H1 (cell line): ENCODE results near the gene YWHAE. TPM values are rescaled to one million over a fixed set of nuclear protein-coding genes. Genes with fewer than 3 reads are reported as not detected.

Experiments used
- CTCF ChIA-PET: fragments of 300-600 bp; sonication (Branson Sonifier 250); formaldehyde crosslinking; loops from one replicate; lab custom pipeline; 2021; ENCODE audit not compliant: partially characterized antibody; lab: Charles Lee
- POLR2A ChIA-PET: fragments of 300-600 bp; sonication (Branson Sonifier 250); formaldehyde crosslinking; loops from one replicate; lab custom pipeline; 2021; ENCODE audit warnings: inconsistent platforms; ENCODE audit not compliant: partially characterized antibody; lab: Charles Lee
- DNase-seq, 2 experiments: peaks; one replicate each; pipeline versions ENCODE4 v3.0.0 to v3.0.0-alpha.2; 2010 to 2022; ENCODE audit warnings: low spot score in 2 of 2, low read depth in 1 of 2, mixed read lengths in 1 of 2
- FAIRE-seq: peaks from 2 replicates; lab custom pipeline; 2011; peaks lifted over from hg19 to GRCh38; lab: Jason Lieb, UNC
- H2AFZ ChIP-seq: 2 replicates; pipeline ENCODE4 v1.8.1; 2012; ENCODE audit warnings: low read length, inconsistent platforms
- H2AK5ac ChIP-seq: 2 replicates; pipeline ENCODE4 v1.6.1; 2013; ENCODE audit warnings: low read depth, low read length
- H2BK120ac ChIP-seq: replicated peaks from 2 replicates; pipeline ENCODE3; 2013; ENCODE audit warnings: low read depth, low read length, inconsistent platforms
- H2BK12ac ChIP-seq: 2 replicates; pipeline ENCODE4 v1.6.1; 2013; ENCODE audit warnings: low read depth, low read length
- H2BK15ac ChIP-seq: 2 replicates; pipeline ENCODE4 v1.6.1; 2013; ENCODE audit warnings: low read length
- H2BK20ac ChIP-seq: 2 replicates; pipeline ENCODE4 v1.6.1; 2013; ENCODE audit warnings: low read length
- H2BK5ac ChIP-seq: 2 replicates; pipeline ENCODE4 v1.6.1; 2013; ENCODE audit warnings: low read depth, low read length
- H3K14ac ChIP-seq: 2 replicates; pipeline ENCODE4 v1.6.1; 2013; ENCODE audit warnings: inconsistent platforms; ENCODE audit not compliant: insufficient read length
- H3K18ac ChIP-seq: 2 replicates; pipeline ENCODE4 v1.6.1; 2013; ENCODE audit warnings: low read length; ENCODE audit errors: extremely low read depth
- H3K23ac ChIP-seq: 2 replicates; pipeline ENCODE4 v1.6.1; 2013; ENCODE audit warnings: inconsistent platforms; ENCODE audit not compliant: insufficient read length
- H3K23me2 ChIP-seq: 2 replicates; pipeline ENCODE4 v1.6.1; 2013; ENCODE audit warnings: low read depth, low read length
- H3K27ac ChIP-seq: 2 replicates; pipeline ENCODE4 v1.6.1; 2011; ENCODE audit warnings: low read depth, low read length, inconsistent platforms
- H3K27me3 ChIP-seq, 4 experiments: replicated peaks in 1 of 4; 1 replicate in 1 of 4; 2 replicates in 3 of 4; pipeline versions ENCODE4 v1.6.1 to v1.8.1; 2011 to 2013; ENCODE audit warnings: low read length in 3 of 4, mild to moderate bottlenecking in 3 of 4, inconsistent platforms in 2 of 4, mixed read lengths in 2 of 4, moderate library complexity in 1 of 4; ENCODE audit not compliant: control insufficient read depth in 3 of 4, insufficient read depth in 3 of 4; ENCODE audit errors: extremely low read depth in 1 of 4
- H3K36me3 ChIP-seq, 4 experiments: 2 replicates each; pipeline versions ENCODE4 v1.6.1 to v1.8.1; 2011 to 2013; ENCODE audit warnings: mild to moderate bottlenecking in 4 of 4, low read length in 3 of 4, moderate library complexity in 2 of 4, control low read depth in 1 of 4, inconsistent platforms in 1 of 4; ENCODE audit not compliant: insufficient read depth in 4 of 4, control insufficient read depth in 2 of 4
- H3K4ac ChIP-seq: replicated peaks from 2 replicates; pipeline ENCODE3; 2013; ENCODE audit warnings: low read length, low read depth, mixed read lengths, inconsistent platforms; ENCODE audit not compliant: insufficient read length
- H3K4me1 ChIP-seq, 4 experiments: replicated peaks in 1 of 4; 1 replicate in 1 of 4; 2 replicates in 3 of 4; pipeline versions ENCODE4 v1.6.1 to v1.8.1; 2011 to 2013; ENCODE audit warnings: low read length in 3 of 4, inconsistent platforms in 2 of 4, mixed read lengths in 1 of 4; ENCODE audit not compliant: insufficient read depth in 4 of 4, control insufficient read depth in 3 of 4
- H3K4me2 ChIP-seq, 2 experiments: 2 replicates each; pipeline versions ENCODE4 v1.6.1 to v1.8.1; 2011 to 2013; ENCODE audit warnings: low read depth in 2 of 2, low read length in 2 of 2, control low read depth in 1 of 2, inconsistent platforms in 1 of 2, mild to moderate bottlenecking in 1 of 2; ENCODE audit not compliant: insufficient read depth in 1 of 2
- H3K4me3 ChIP-seq, 4 experiments: fragments of 200-600, 300-600 bp in 1 of 4; sonication (generic), shearing (Covaris generic), sonication (Bioruptor Twin) in 1 of 4; 2 replicates each; pipeline versions ENCODE4 v1.5.1 to v1.8.1; 2011 to 2016; ENCODE audit warnings: low read length in 4 of 4, low read depth in 3 of 4, control low read depth in 2 of 4, inconsistent platforms in 2 of 4, mild to moderate bottlenecking in 2 of 4, mixed read lengths in 1 of 4, moderate library complexity in 1 of 4; ENCODE audit not compliant: insufficient read depth in 2 of 4; ENCODE audit errors: extremely low read depth in 1 of 4
- H3K56ac ChIP-seq: replicated peaks from 2 replicates; pipeline ENCODE3; 2013; ENCODE audit warnings: low read depth, mild to moderate bottlenecking, mixed read lengths, low read length, inconsistent platforms; ENCODE audit not compliant: insufficient read length
- H3K79me1 ChIP-seq: 2 replicates; pipeline ENCODE4 v1.6.1; 2013; ENCODE audit warnings: low read depth, low read length, control low read depth
- H3K79me2 ChIP-seq, 2 experiments: 2 replicates each; pipeline versions ENCODE4 v1.6.1 to v1.8.1; 2012 to 2013; ENCODE audit warnings: low read length in 2 of 2, mild to moderate bottlenecking in 2 of 2, inconsistent platforms in 1 of 2; ENCODE audit not compliant: insufficient read depth in 2 of 2, control insufficient read depth in 1 of 2
- H3K9ac ChIP-seq, 4 experiments: replicated peaks in 1 of 4; 1 replicate in 1 of 4; 2 replicates in 3 of 4; pipeline versions ENCODE4 v1.6.1 to v1.8.1; 2011 to 2013; ENCODE audit warnings: low read depth in 3 of 4, low read length in 3 of 4, control low read depth in 2 of 4, mild to moderate bottlenecking in 2 of 4, moderate library complexity in 2 of 4, inconsistent platforms in 1 of 4; ENCODE audit errors: extremely low read depth in 1 of 4
- H3K9me3 ChIP-seq, 2 experiments: 2 replicates each; pipeline versions ENCODE4 v1.6.1 to v1.8.1; 2012 to 2013; ENCODE audit warnings: mild to moderate bottlenecking in 2 of 2, moderate library complexity in 2 of 2, control low read depth in 1 of 2, inconsistent platforms in 1 of 2, low read depth in 1 of 2, low read length in 1 of 2, mixed read lengths in 1 of 2; ENCODE audit not compliant: insufficient read depth in 2 of 2
- H4K20me1 ChIP-seq, 2 experiments: replicated peaks in 1 of 2; 2 replicates each; pipeline versions ENCODE3 to v1.8.1; 2011 to 2013; ENCODE audit warnings: inconsistent platforms in 2 of 2, low read length in 2 of 2, mild to moderate bottlenecking in 1 of 2; ENCODE audit not compliant: insufficient read depth in 2 of 2, control insufficient read depth in 1 of 2
- H4K5ac ChIP-seq: 2 replicates; pipeline ENCODE4 v1.6.1; 2013; ENCODE audit warnings: low read length, low read depth, mixed read lengths, inconsistent platforms; ENCODE audit not compliant: insufficient read length
- H4K8ac ChIP-seq: 2 replicates; pipeline ENCODE4 v1.8.0; 2013; ENCODE audit warnings: mild to moderate bottlenecking, moderate library complexity, low read length, inconsistent platforms; ENCODE audit not compliant: insufficient read depth; ENCODE audit errors: extremely low read depth
- H4K91ac ChIP-seq: replicated peaks from 2 replicates; pipeline ENCODE3; 2013; ENCODE audit warnings: low read length, mixed read lengths, inconsistent platforms; ENCODE audit not compliant: insufficient read length
- CHD2 ChIP-seq: IDR thresholded peaks from 2 replicates; pipeline ENCODE4 v1.6.1; 2012; ENCODE audit warnings: low read length, improper control_type of control experiment
- GABPA ChIP-seq: IDR thresholded peaks from 2 replicates; pipeline ENCODE4 v1.6.1; 2011; ENCODE audit warnings: mild to moderate bottlenecking, low read length, moderate library complexity, borderline replicate concordance; ENCODE audit not compliant: insufficient read depth
- HDAC2 ChIP-seq, 2 experiments: fragments of 300-600 bp in 1 of 2; sonication (generic) in 1 of 2; IDR thresholded peaks; 2 replicates each; pipeline ENCODE4 v1.6.1; 2011 to 2012; ENCODE audit warnings: low read depth in 2 of 2, low read length in 2 of 2, mild to moderate bottlenecking in 2 of 2, moderate library complexity in 2 of 2, borderline replicate concordance in 1 of 2, inconsistent platforms in 1 of 2
- KDM4A ChIP-seq: IDR thresholded peaks from one replicate; pipeline ENCODE4 v1.7.1; 2012; ENCODE audit warnings: low read depth, mild to moderate bottlenecking, moderate library complexity, low read length, inconsistent platforms; ENCODE audit not compliant: severe bottlenecking
- KDM5A ChIP-seq: fragments of 200-600 bp; IDR thresholded peaks from 2 replicates; pipeline ENCODE4 v1.7.1; 2012; ENCODE audit warnings: mild to moderate bottlenecking, low read length, inconsistent platforms, mixed read lengths
- POLR2A ChIP-seq, 2 experiments: IDR thresholded peaks; 1 replicate in 1 of 2; 2 replicates in 1 of 2; pipeline ENCODE4 v1.6.1; 2011; ENCODE audit warnings: low read depth in 2 of 2, low read length in 2 of 2, mild to moderate bottlenecking in 2 of 2; ENCODE audit errors: control extremely low read depth in 1 of 2
- RAD21 ChIP-seq, 2 experiments: IDR thresholded peaks in 1 of 2; conservative IDR thresholded peaks in 1 of 2; 2 replicates each; pipeline ENCODE4 v1.6.1; 2011; ENCODE audit warnings: low read depth in 2 of 2, low read length in 2 of 2, improper control_type of control experiment in 1 of 2, inconsistent platforms in 1 of 2, mild to moderate bottlenecking in 1 of 2, moderate library complexity in 1 of 2
- TAF1 ChIP-seq: IDR thresholded peaks from 2 replicates; pipeline ENCODE4 v1.6.1; 2011; ENCODE audit warnings: mild to moderate bottlenecking, low read depth, low read length
- YY1 ChIP-seq: IDR thresholded peaks from 2 replicates; pipeline ENCODE4 v1.6.1; 2011; ENCODE audit warnings: low read depth, mild to moderate bottlenecking, low read length
- WGBS, 2 experiments: shearing (Covaris generic) in 1 of 2; methylation state at CpG; one replicate each; pipeline versions ENCODE4 v1.1.6 to v1.1.7; 2013 to 2015; ENCODE audit warnings: low lambda C conversion rate in 2 of 2, mixed read lengths in 2 of 2, inconsistent platforms in 1 of 2, low coverage in 1 of 2, missing lambda C conversion rate in 1 of 2; ENCODE audit not compliant: insufficient replicate concordance in 2 of 2, insufficient coverage in 1 of 2, insufficient read length in 1 of 2; ENCODE audit errors: extremely low coverage in 1 of 2, missing lambda C conversion rate in 1 of 2; 5-methylcytosine and 5-hydroxymethylcytosine counted together
- polyA plus RNA-seq, 7 experiments: library from polyadenylated mRNA; depleted of rRNA in 3 of 7; stranded (reverse) in 5 of 7; unstranded in 2 of 7; fragments of >200 nt in 5 of 7; fragments of 200-250 nt in 2 of 7; gene quantifications; 1 replicate in 5 of 7; 2 replicates in 1 of 7; 4 replicates in 1 of 7; pipeline versions ENCODE4 v1.2.1 to v1.2.3, GENCODE V29; 2011 to 2013; ENCODE audit warnings: missing spikeins in 2 of 7, mixed read lengths in 2 of 7
- total RNA-seq: library from RNA; stranded (reverse); fragmentation: NEBNext Ultra II Directional; extraction: Animal tissue kit (Norgen Biotek cat#: 25700); gene quantifications from 2 replicates; pipeline ENCODE4 v1.2.1, GENCODE V29; 2021
- TF ChIP-seq, protein P1 (sequence below): IDR thresholded peaks from 2 replicates; pipeline ENCODE4 v1.6.1; 2011; ENCODE audit warnings: low read length, improper control_type of control experiment

Gene YWHAE
- total and polyA plus RNA-seq, 2 of the 8 experiments (the other 6 are each of a cell fraction or from before 2014, with no cell fraction given) = 559 to 1,186 TPM

DNA sequence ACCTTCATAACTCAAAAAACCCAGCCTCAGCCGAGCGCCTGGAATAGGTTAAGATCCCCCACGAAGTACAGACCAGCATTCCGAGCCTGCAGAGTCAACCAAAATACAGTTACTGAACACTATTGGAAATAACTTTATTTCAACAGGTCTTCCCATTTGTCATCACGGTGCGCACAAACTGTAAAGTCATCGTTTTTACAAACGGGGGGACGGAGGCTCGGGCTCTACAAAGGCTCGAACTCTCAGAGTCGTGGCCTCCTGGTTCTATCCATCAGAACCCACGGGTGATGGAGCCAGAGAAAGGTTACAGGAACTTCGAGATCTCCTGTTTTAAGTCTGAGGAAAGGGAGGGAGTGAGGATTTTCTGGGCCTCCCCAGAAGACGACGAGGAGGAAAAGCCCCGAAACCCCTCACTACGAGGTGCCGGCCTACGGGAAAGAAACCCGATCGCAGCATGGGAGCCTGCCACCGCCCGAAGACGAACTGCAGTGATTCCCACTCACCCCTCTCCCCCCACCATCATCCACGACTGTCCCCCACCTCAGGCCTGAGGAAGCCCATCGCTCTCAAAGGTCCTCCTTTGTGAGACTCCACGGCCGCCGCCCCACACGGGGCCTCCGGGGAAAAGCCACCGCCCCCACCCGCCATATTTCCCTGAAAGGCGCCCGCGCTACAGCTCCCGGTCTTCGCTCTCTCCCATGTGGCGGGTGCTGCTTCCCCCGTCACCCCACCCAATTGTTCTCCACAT, 917 bp downstream of the YWHAE start:
- H3K18ac ChIP-seq = peak overlapping the region; percentile 96
- H4K20me1 ChIP-seq = peaks cover 15 to 17% of the 10 kb centered on the region in 2 experiments
- no peak for FAIRE-seq
- no peaks in the 10 kb centered on the region; the same call in 1 of the 2 replicates for H3K79me1 ChIP-seq
- H3K9me3 ChIP-seq = no peaks in the 10 kb centered on the region
- H2AK5ac ChIP-seq = peak overlapping the region; percentile 91
- peak overlapping the region; percentile 46 for H3K4ac ChIP-seq
- peak overlapping the region; percentile 22 for H2BK120ac ChIP-seq
- WGBS, 2 experiments = 2% methylated on average over 26 of the region's 41 CpGs; no CpG with 5 or more reads in 1 of the 2 experiments
- POLR2A ChIA-PET = interaction anchor here (0.6 to 11.1 kb wide), 23 partner anchors 8 to 307 kb away, joined by 3 to 82 read pairs (median 6); partner anchors contain the start of gene CRK
- no peaks in the 10 kb centered on the region; a peak in 1 of 8 replicates for H3K36me3 ChIP-seq
- H3K79me2 ChIP-seq = peaks cover 52 to 57% of the 10 kb centered on the region in 2 experiments
- peak overlapping the region; percentile 98 for H2BK5ac ChIP-seq
- H2AFZ ChIP-seq = no peak overlapping the region
- H3K14ac ChIP-seq = no peak overlapping the region
- H2BK20ac ChIP-seq = no peak overlapping the region
- H3K56ac ChIP-seq = peak overlapping the region; percentile 98
- H3K27me3 ChIP-seq = no peaks in the 10 kb centered on the region; a peak in 1 of 7 replicates
- H3K23ac ChIP-seq = no peak overlapping the region
- peak overlapping the region; percentile 70 for H2BK12ac ChIP-seq
- H2BK15ac ChIP-seq = no peak overlapping the region
- peak overlapping the region; percentile 82 to 92 for H3K4me2 ChIP-seq
- H4K8ac ChIP-seq = peak overlapping the region; percentile 100
- H3K4me3 ChIP-seq = peak overlapping the region; percentile 74 to 100 (median 97)
- H4K5ac ChIP-seq = peak overlapping the region; percentile 88
- DNase-seq = no peak
- peaks cover 7% of the 10 kb centered on the region; the same call in 1 of the 2 replicates for H3K23me2 ChIP-seq
- peak overlapping the region; percentile 98 for H3K27ac ChIP-seq
- H3K9ac ChIP-seq = peak overlapping the region; percentile 86 to 99 (median 94)
- peak overlapping the region; percentile 94 for H4K91ac ChIP-seq
- CTCF ChIA-PET = no interaction called here
- peaks cover 0 to 5% (median 4%) of the 10 kb centered on the region in 4 experiments; a peak in 6 of 7 replicates for H3K4me1 ChIP-seq
- TF ChIP-seq POLR2A (IDR thresholded peaks at IDR 0.05; ENCODE audit: control extremely low read depth in 1 of 2, low read depth in 2 of 2, low read length in 2 of 2) (peak in 1 of 2 experiments; percentile 52; a peak in 1 of 3 replicates), CHD2 (no peak), GABPA (no peak), KDM5A (no peak), HDAC2 (IDR thresholded peaks at IDR 0.05; ENCODE audit: borderline replicate concordance in 1 of 2, low read depth in 2 of 2, low read length in 2 of 2) (0 out of 4 replicates have a peak, but pooled peaks of 1 of the 2 experiments have one; percentile 5), KDM4A (no peak), TAF1 (no peak), YY1 (no peak), RAD21 (IDR thresholded peaks at IDR 0.05 in 1 of 2, conservative IDR thresholded peaks at IDR 0.05 in 1 of 2; ENCODE audit: low read depth in 2 of 2, low read length in 2 of 2) (no peak)
- TF ChIP-seq, protein P1, sequence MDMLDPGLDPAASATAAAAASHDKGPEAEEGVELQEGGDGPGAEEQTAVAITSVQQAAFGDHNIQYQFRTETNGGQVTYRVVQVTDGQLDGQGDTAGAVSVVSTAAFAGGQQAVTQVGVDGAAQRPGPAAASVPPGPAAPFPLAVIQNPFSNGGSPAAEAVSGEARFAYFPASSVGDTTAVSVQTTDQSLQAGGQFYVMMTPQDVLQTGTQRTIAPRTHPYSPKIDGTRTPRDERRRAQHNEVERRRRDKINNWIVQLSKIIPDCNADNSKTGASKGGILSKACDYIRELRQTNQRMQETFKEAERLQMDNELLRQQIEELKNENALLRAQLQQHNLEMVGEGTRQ = no peak
